ENCODE measurements around the gene RIN2. TPM values are rescaled to one million over a fixed set of nuclear protein-coding genes. Genes with fewer than 3 reads are reported as not detected.

RIN2 gene
- total and polyA plus RNA-seq, 2 of the 13 experiments (the other 11 are each of a cell fraction or from before 2014, with no cell fraction given), result 2.5 to 5.1 TPM

- TF ChIP-seq, protein P1, sequence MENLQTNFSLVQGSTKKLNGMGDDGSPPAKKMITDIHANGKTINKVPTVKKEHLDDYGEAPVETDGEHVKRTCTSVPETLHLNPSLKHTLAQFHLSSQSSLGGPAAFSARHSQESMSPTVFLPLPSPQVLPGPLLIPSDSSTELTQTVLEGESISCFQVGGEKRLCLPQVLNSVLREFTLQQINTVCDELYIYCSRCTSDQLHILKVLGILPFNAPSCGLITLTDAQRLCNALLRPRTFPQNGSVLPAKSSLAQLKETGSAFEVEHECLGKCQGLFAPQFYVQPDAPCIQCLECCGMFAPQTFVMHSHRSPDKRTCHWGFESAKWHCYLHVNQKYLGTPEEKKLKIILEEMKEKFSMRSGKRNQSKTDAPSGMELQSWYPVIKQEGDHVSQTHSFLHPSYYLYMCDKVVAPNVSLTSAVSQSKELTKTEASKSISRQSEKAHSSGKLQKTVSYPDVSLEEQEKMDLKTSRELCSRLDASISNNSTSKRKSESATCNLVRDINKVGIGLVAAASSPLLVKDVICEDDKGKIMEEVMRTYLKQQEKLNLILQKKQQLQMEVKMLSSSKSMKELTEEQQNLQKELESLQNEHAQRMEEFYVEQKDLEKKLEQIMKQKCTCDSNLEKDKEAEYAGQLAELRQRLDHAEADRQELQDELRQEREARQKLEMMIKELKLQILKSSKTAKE (CRISPR knock-in tag; IDR thresholded peaks at IDR 0.05; ENCODE audit: borderline replicate concordance), result no peak
- TF ChIP-seq ZSCAN12 (CRISPR knock-in tag; IDR thresholded peaks at IDR 0.05) (no peak), ZNF816 (CRISPR knock-in tag; IDR thresholded peaks at IDR 0.05; ENCODE audit: borderline replicate concordance) (no peak), MTA3 (CRISPR knock-in tag; IDR thresholded peaks at IDR 0.05) (no peak)
Observed at GRCh38 chr20:19729672-19730071, 28.4 kb upstream of the RIN2 start (continued).

- DNase-seq (ENCODE audit: low spot score), result no peak
- ChIA-PET CTCF (ENCODE audit: low intra/inter-chr PET ratio, low total read pairs) (no interaction called here), POLR2A (no interaction called here)
- Histone ChIP-seq H3K4me3 (replicated peaks in 1 of 3; ENCODE audit: insufficient read depth in 1 of 3, low read depth in 2 of 3, low read length in 3 of 3) (no peak overlapping the region), H3K9ac (ENCODE audit: insufficient read depth, low read depth, low read length) (no peak overlapping the region), H3K9me3 (ENCODE audit: low read length) (no peaks in the 10 kb centered on the region), H3K27me3 (ENCODE audit: control insufficient read depth in 1 of 2, insufficient read depth in 2 of 2, low read length in 2 of 2) (peaks cover 4 to 20% of the 10 kb centered on the region in 2 experiments; a peak in 4 of 5 replicates), H3K4me2 (ENCODE audit: low read depth, low read length) (no peak overlapping the region), H3K79me2 (ENCODE audit: insufficient read depth, low read length) (no peaks in the 10 kb centered on the region), H3K27ac (ENCODE audit: extremely low read length, insufficient read depth, low read length) (no peak overlapping the region), H2AFZ (ENCODE audit: low read length) (no peak overlapping the region), H3K36me3 (replicated peaks in 1 of 2; ENCODE audit: control insufficient read depth in 1 of 2, insufficient read depth in 2 of 2, low read length in 2 of 2) (no peaks in the 10 kb centered on the region), H3K4me1 (ENCODE audit: insufficient read depth, low read length) (no peaks in the 10 kb centered on the region), H4K20me1 (ENCODE audit: insufficient read depth, low read length) (no peaks in the 10 kb centered on the region)
- in situ Hi-C loops (cut with HindIII; ENCODE audit: extremely low pct_ligation_motif_present, low pct_unique_long_range_greater_than_20kb), result no loop called here
- BruUV-seq (replicated peaks), result no TSS peak
- no peak for TF ChIP-seq CSRNP2 (CRISPR knock-in tag; conservative IDR thresholded peaks at IDR 0.05; ENCODE audit: low read depth)
- no peak for TF ChIP-seq ZNF180 (CRISPR knock-in tag; IDR thresholded peaks at IDR 0.05; ENCODE audit: borderline replicate concordance, low read depth)
- whole genome bisulfite sequencing (ENCODE audit: low lambda C conversion rate), result 28% methylated on average over 7 of the region's 7 CpGs
- intact Hi-C loops (cut with micrococcal nuclease; ENCODE audit: unreplicated experiment), result no loop called here
- FAIRE-seq, result no peak
- no peak for ATAC-seq
Observed at GRCh38 chr20:19730706-19731105, 27.4 kb upstream of the RIN2 start.

Measured in HepG2 (cell line).